Uterus (tissue), 2 donors: Measurements from ENCODE around the gene STAP2.

Source experiments
- POLR2A ChIP-seq, 2 donors: fragments of 450-650 bp; IDR thresholded peaks; one replicate each; pipeline ENCODE4 v1.6.1; 2016; ENCODE audit warnings: antibody characterized with exemption in 2 of 2, mild to moderate bottlenecking in 1 of 2, moderate library complexity in 1 of 2
- TF ChIP-seq, protein P1 (sequence below), 4 experiments: fragments of 200-600 bp in 2 of 4; fragments of 450-650 bp in 2 of 4; sonication (generic) in 2 of 4; IDR thresholded peaks; one replicate each; pipeline ENCODE4 v1.5.1; 2016 to 2019; ENCODE audit warnings: antibody characterized with exemption in 4 of 4, mild to moderate bottlenecking in 2 of 4, moderate library complexity in 1 of 4

DNA sequence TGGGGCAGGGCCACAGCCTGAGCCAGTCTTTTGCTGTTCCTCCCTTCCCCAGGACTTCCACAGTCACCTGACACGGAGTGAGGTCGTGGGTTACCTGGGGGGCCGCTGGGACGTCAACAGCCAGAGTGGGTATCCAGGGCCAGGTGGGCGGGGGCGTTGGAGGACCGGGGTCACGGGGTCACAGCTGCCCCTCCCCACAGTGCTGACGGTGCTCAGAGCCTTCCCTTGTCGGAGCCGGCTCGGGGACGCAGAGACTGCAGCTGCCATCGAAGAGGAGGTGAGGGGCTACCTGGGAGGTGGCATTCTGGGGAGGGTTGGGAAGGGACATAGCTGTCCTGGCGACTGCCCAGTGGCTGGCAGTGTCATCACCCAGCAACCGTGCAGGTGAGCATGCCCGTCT, 16.3 kb upstream of the STAP2 start:
- TF ChIP-seq, protein P1, sequence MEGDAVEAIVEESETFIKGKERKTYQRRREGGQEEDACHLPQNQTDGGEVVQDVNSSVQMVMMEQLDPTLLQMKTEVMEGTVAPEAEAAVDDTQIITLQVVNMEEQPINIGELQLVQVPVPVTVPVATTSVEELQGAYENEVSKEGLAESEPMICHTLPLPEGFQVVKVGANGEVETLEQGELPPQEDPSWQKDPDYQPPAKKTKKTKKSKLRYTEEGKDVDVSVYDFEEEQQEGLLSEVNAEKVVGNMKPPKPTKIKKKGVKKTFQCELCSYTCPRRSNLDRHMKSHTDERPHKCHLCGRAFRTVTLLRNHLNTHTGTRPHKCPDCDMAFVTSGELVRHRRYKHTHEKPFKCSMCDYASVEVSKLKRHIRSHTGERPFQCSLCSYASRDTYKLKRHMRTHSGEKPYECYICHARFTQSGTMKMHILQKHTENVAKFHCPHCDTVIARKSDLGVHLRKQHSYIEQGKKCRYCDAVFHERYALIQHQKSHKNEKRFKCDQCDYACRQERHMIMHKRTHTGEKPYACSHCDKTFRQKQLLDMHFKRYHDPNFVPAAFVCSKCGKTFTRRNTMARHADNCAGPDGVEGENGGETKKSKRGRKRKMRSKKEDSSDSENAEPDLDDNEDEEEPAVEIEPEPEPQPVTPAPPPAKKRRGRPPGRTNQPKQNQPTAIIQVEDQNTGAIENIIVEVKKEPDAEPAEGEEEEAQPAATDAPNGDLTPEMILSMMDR (IDR thresholded peaks at IDR 0.05), result no peak
- TF ChIP-seq POLR2A (IDR thresholded peaks at IDR 0.05), result no peak
